ENCODE results near the gene CDH6. TPM values are rescaled to one million over a fixed set of nuclear protein-coding genes. Genes with fewer than 3 reads are reported as not detected.

The CDH6 gene
- total RNA-seq: not detected in 2 replicates

DNA sequence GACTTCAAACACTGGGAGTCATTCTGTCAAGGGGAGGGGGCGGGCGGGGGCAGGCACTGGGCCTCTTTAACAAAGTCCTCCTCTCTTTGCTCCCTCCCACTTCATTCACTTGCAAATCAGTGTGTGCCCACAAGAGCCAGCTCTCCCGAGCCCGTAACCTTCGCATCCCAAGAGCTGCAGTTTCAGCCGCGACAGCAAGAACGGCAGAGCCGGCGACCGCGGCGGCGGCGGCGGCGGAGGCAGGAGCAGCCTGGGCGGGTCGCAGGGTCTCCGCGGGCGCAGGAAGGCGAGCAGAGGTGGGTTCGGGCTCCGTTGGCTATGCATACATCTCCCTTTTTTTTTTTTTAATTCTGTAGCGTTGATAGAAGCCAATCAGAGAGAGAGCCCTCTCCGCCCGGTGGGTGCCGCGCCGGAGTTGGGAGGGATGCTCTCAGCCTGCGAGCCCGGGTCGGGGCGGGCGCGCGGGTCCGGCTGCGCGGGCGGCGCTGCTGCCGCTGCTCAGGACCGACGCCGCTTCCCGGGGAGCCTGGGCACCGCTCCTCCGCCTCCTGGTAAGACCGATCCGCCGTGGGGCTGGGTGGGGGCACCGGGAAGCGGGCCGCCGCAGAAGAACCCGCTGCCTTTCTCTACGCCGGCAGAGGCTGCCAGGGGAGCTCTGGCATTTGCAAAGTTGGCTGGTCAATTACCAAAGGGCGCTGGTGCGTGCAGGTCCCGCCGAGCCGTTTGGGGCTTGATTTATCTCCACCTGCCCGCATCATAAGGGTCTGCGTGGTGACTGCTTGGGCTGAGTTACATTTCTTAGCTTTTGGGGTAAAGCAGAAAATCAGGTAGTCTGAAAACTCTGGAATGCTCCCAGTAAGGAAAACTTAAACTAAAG, at the start of gene CDH6:
TSS of gene CDH6 (plus strand) at position 96 of the 877 bp plus-strand sequence. CDS start 73,788 bp downstream, outside the sequence.

